Memory B cell (primary cell): ENCODE data around the gene CD7.

Experiments used
- ATAC-seq: fragments of 150-1000 bp; cut with Tn5 transposase; 2 replicates; pipeline ENCODE4 v1.10.0; 2021; ENCODE audit warnings: low read depth, mild to moderate bottlenecking, moderate library complexity
- DNase-seq, 2 donors: peaks; one replicate each; pipeline ENCODE4 v3.0.0; 2022; ENCODE audit warnings: low spot score in 2 of 2
- H3K27ac Mint-ChIP-seq: one replicate; pipeline ENCODE4 v1.8.0; 2022; ENCODE audit warnings: mild to moderate bottlenecking, moderate library complexity, mixed read lengths
- H3K27me3 Mint-ChIP-seq: one replicate; pipeline ENCODE4 v1.8.0; 2022; ENCODE audit warnings: mixed read lengths
- H3K36me3 Mint-ChIP-seq: one replicate; pipeline ENCODE4 v1.8.0; 2022; ENCODE audit warnings: mild to moderate bottlenecking, mixed read lengths
- H3K4me1 Mint-ChIP-seq: one replicate; pipeline ENCODE4 v1.8.0; 2022; ENCODE audit warnings: mixed read lengths
- H3K4me3 Mint-ChIP-seq: one replicate; pipeline ENCODE4 v1.8.0; 2022; ENCODE audit warnings: mild to moderate bottlenecking, moderate library complexity, mixed read lengths
- H3K9me3 Mint-ChIP-seq: one replicate; pipeline ENCODE4 v1.8.0; 2022; ENCODE audit warnings: mixed read lengths

CD7 gene

DNA sequence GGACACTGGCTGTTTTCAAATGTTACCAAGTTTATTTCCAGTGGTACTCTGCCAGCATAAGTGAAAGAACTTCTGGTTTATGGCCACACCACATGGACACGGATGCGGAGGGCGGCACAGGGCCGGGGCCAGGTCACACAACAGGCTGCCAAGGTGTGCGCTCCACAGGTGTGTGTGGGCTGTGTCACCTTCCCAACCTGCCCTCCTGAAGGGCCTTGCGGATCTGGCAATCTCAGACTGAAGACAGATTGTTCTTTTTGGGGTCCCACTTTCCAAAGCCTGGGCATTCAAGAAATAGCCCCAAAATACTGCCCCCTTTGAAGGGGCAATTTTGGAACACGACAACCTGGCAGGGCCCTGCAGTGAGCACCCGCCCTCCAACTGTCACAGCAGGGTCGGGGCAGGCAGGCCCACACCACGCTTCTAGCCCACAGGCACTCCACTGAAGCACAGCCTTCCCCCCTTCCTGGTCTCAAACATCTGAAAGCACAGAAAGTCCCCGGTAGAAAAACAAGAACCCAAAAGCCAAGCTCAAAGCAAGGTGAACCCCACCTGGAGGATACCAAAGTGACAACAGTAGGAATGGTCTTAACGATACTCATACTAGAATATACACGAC, 47.4 kb downstream of the CD7 start:
- no peak for ATAC-seq
- peaks cover 9% of the 10 kb centered on the region for H3K36me3 Mint-ChIP-seq
- peak overlapping the region; percentile 5 for H3K4me3 Mint-ChIP-seq
- peaks cover 2% of the 10 kb centered on the region for H3K27me3 Mint-ChIP-seq
- DNase-seq = no peak
- no peaks in the 10 kb centered on the region for H3K9me3 Mint-ChIP-seq
- peaks cover 45% of the 10 kb centered on the region for H3K4me1 Mint-ChIP-seq
- peak overlapping the region; percentile 70 for H3K27ac Mint-ChIP-seq

DNA sequence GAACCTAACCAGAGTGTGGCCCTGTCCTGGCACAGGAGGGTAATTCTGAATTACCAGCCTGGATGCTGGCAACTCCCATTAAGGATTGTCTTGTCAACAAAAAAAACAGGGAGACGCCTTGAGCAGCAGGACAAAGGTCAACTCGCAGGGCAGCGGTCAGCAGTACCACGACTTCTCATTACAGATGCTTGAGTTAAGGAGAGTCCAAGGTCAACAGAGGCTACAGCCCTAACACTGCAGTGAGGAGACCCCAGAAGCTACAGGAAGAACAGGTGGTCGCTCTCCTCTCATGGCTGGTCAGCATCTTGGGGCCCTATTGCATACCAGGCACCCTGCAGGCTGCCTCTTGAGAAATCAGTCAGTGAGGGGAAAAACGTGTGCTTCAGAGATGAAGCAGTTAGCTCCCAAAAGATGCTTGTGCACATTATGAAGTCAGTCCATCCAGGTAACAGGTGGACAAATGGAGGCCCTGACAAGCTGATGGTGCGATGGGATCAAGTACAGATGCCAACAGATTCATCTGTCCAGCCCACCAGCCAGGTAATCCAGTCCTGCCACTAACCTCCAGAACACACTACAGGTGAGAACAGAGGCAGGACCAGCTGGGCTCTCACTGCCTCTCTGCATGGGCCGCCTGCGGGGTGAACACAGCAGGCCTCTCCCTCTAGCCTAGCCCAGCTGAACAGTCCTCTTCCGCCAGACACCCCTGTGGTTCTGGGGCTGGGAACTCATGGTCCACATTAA, 48.1 kb downstream of the CD7 start:
- peaks cover 42% of the 10 kb centered on the region for H3K4me1 Mint-ChIP-seq
- DNase-seq = no peak
- no peaks in the 10 kb centered on the region for H3K27me3 Mint-ChIP-seq
- H3K4me3 Mint-ChIP-seq = no peak overlapping the region
- H3K9me3 Mint-ChIP-seq = no peaks in the 10 kb centered on the region
- ATAC-seq = no peak
- peaks cover 11% of the 10 kb centered on the region for H3K36me3 Mint-ChIP-seq
- H3K27ac Mint-ChIP-seq = peak overlapping the region; percentile 70

DNA sequence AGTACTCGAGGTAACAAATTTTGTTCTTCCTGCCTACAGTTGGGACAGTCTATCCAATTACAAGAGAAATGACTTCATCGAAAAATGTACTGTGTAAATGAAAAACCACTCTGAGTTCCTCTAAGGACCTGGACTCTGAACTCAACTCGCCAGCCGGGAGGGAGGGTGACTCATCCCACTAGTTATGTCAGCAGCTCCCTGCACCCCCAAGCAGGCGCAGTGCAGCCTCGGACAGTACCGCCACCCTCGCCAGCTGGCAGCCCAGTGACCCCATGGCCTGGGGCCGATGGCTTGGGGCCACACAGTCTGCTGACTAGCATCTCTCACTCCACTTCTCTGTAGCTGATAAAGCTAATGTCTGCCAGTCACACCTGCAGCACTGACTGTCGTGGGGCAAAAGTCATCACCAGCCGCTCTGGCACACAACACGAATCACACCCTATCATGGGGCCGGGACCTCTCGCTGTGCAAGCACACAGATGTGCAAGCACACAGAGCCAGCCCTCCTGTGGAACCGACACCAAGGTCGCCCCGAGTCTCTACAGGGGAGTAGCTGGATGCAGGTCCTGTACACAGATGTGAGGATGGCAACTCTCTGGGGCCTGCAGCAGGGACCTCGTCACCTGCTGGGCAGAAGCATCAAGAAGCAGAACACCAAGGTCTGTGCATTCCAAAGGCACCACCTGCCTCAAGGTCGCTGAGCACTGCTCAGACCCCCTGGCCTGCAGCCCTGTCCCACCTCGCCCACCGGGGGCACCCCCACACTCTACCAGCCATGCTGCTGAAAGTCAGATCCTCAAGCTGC, 49.6 kb downstream of the CD7 start:
- no peaks in the 10 kb centered on the region for H3K9me3 Mint-ChIP-seq

DNA sequence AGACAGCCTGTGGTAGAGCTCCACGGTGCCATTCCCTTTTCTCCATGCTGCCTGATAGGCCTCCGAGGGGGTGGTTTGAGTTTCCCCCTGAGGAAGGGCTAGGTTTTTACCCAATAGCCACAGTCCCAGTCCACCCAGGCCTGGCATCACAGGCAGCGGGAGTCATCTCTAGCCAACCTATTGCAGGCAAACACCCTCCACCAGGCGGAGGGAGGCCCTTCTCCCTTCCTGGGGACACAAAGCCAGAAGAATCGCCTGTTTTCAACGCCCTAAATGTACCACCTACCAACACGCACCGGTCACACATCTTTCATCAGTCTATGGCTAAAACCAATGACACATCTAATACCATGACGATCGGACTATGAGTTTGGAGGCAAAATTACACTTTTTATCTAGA, 51.3 kb downstream of the CD7 start:
- Mint-ChIP-seq H3K27me3 (no peaks in the 10 kb centered on the region), H3K4me3 (no peak overlapping the region), H3K9me3 (no peaks in the 10 kb centered on the region), H3K4me1 (peaks cover 36% of the 10 kb centered on the region), H3K36me3 (peaks cover 16% of the 10 kb centered on the region), H3K27ac (no peak overlapping the region)
- ATAC-seq (no peak), DNase-seq (no peak)

More for the DNA sequence above, 49.6 kb downstream of the CD7 start:
- peak overlapping the region; percentile 45 for H3K27ac Mint-ChIP-seq
- H3K4me1 Mint-ChIP-seq = peaks cover 42% of the 10 kb centered on the region
- peak; percentile 23 for ATAC-seq
- peaks cover 13% of the 10 kb centered on the region for H3K36me3 Mint-ChIP-seq
- no peak overlapping the region for H3K4me3 Mint-ChIP-seq
- no peak for DNase-seq
- H3K27me3 Mint-ChIP-seq = no peaks in the 10 kb centered on the region
